22Rv1 (cell line): ENCODE results near the gene ARFGAP3.

Source experiments
- H3K27ac ChIP-seq: fragments of 450-650 bp; 2 replicates; pipeline ENCODE4 v1.5.1; 2017
- CTCF ChIP-seq: fragments of 450-650 bp; IDR thresholded peaks from 2 replicates; pipeline ENCODE4 v1.5.1; 2017; ENCODE audit warnings: mild to moderate bottlenecking
- ZFX ChIP-seq: fragments of 450-650 bp; IDR thresholded peaks from 2 replicates; pipeline ENCODE4 v1.6.1; 2017; ENCODE audit warnings: antibody characterized with exemption, borderline replicate concordance

ARFGAP3 gene

GRCh38 chr22:42872821-42873220 is 15.7 kb upstream of the ARFGAP3 start:
- TF ChIP-seq CTCF (no peak), ZFX (no peak)
- H3K27ac ChIP-seq, result no peak overlapping the region

- H3K27ac ChIP-seq, result no peak overlapping the region
- TF ChIP-seq CTCF (no peak), ZFX (no peak)
These were observed 14.3 kb upstream of the ARFGAP3 start for GRCh38 chr22:42871146-42872050.

GRCh38 chr22:42869888-42870480 is 12.9 kb upstream of the ARFGAP3 start:
- no peak for TF ChIP-seq CTCF
- TF ChIP-seq ZFX, result no peak
- no peak overlapping the region for H3K27ac ChIP-seq

- H3K27ac ChIP-seq, result no peak overlapping the region
- no peak for TF ChIP-seq CTCF
- no peak for TF ChIP-seq ZFX
These were observed 12.4 kb upstream of the ARFGAP3 start for GRCh38 chr22:42869463-42869862.

GRCh38 chr22:42868751-42869251 is 11.7 kb upstream of the ARFGAP3 start:
- H3K27ac ChIP-seq, result no peak overlapping the region
- TF ChIP-seq ZFX, result no peak
- no peak for TF ChIP-seq CTCF

GRCh38 chr22:42866100-42866499 is 9.0 kb upstream of the ARFGAP3 start:
- H3K27ac ChIP-seq, result no peak overlapping the region
- TF ChIP-seq ZFX, result no peak
- no peak for TF ChIP-seq CTCF

GRCh38 chr22:42865536-42865935 is 8.5 kb upstream of the ARFGAP3 start:
- TF ChIP-seq CTCF (no peak), ZFX (no peak)
- H3K27ac ChIP-seq, result no peak overlapping the region
